ENCODE data around the gene PARP15. TPM values are rescaled to one million over a fixed set of nuclear protein-coding genes. Genes with fewer than 3 reads are reported as not detected.

PARP15 gene
- polyA plus RNA-seq, 1 donor (not counting 4 experiments of a cell fraction or from before 2014, with no cell fraction given): 0.25 TPM

Other genes with a start within 250 kb of the PARP15 start
- gene MIX23, start 194.4 kb upstream of the PARP15 start, polyA plus RNA-seq: 16.4 to 36.5 TPM (median 26.0 TPM) in 3 replicates
- gene FAM162A, start 193.5 kb upstream of the PARP15 start, polyA plus RNA-seq: 56.7 to 124 TPM (median 118 TPM) in 3 replicates
- gene WDR5B, start 161.6 kb upstream of the PARP15 start, polyA plus RNA-seq: 2.0 to 4.0 TPM (median 3.0 TPM) in 3 replicates
- 59.4 to 66.7 TPM (median 61.4 TPM) in 3 replicates for gene KPNA1, start 62.7 kb upstream of the PARP15 start, polyA plus RNA-seq
- 62.4 to 70.1 TPM (median 66.1 TPM) in 3 replicates for gene PARP9, start 13.3 kb upstream of the PARP15 start, polyA plus RNA-seq
- 7.2 to 19.6 TPM (median 13.6 TPM) in 3 replicates for gene DTX3L, start 13.3 kb upstream of the PARP15 start, polyA plus RNA-seq
- gene PARP14, start 103.2 kb downstream of the PARP15 start, polyA plus RNA-seq: 19.1 to 27.0 TPM (median 25.7 TPM) in 3 replicates
- 4.8 to 9.5 TPM (median 6.6 TPM) in 3 replicates for gene HSPBAP1, start 216.2 kb downstream of the PARP15 start, polyA plus RNA-seq
- gene SLC49A4, start 217.4 kb downstream of the PARP15 start, polyA plus RNA-seq: 16.2 to 19.1 TPM (median 18.2 TPM) in 3 replicates

Data from keratinocyte (primary cell).